ENCODE measurements around the gene GADD45A. TPM values are rescaled to one million over a fixed set of nuclear protein-coding genes. Genes with fewer than 3 reads are reported as not detected.

Gene GADD45A
- total and polyA plus RNA-seq, 9 of the 15 experiments (the other 6 are each of a cell fraction or from before 2014, with no cell fraction given): 21.3 to 156 (median 62.1) TPM

DNA sequence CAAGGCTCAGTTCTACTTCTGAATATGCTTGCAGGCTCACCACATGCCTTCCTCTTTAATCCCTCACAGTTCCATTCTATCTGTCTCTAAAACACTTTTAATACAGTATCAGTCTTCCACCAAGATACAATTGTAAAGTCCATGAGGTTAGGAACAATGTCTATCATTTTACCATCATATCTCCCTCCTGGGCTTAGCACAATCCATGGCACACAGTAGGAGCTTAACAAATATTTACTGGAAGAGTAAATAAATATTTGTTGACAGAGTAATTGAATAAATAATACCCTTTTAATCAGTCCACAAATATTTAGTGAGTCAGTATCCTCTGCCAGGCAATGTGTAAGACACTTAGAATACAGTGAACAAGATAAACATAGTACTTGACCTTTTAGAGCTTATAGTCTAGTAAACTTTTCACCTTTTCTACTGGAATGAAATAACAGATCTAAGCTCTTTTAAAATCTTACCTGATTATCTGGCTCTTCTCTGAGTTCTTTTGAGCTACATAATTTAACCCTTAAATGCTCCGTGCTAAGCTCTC, 12.7 kb upstream of the GADD45A start:
- TF ChIP-seq SAFB2 (IDR thresholded peaks at IDR 0.05; ENCODE audit: borderline replicate concordance, low read depth, low read length, severe bottlenecking) (no peak), ZNF174 (CRISPR knock-in tag; IDR thresholded peaks at IDR 0.05) (no peak), LARP7 (IDR thresholded peaks at IDR 0.05) (no peak), VEZF1 (CRISPR knock-in tag; IDR thresholded peaks at IDR 0.05) (no peak)
- TF ChIP-seq, protein P1, sequence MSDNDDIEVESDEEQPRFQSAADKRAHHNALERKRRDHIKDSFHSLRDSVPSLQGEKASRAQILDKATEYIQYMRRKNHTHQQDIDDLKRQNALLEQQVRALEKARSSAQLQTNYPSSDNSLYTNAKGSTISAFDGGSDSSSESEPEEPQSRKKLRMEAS (CRISPR knock-in tag; IDR thresholded peaks at IDR 0.05): no peak
- H3K9me1 ChIP-seq (ENCODE audit: control insufficient read depth, insufficient read depth, low read length): no peaks in the 10 kb centered on the region
- intact Hi-C loops (cut with micrococcal nuclease) (no loop called here), in situ Hi-C loops (cut with MboI) (no loop called here)
- no peak for DNase-seq (ENCODE audit: extremely low read depth in 1 of 4, low spot score in 3 of 4)
- H3K27ac ChIP-seq (ENCODE audit: extremely low read depth, low read depth, low read length): no peak overlapping the region
- H4K20me1 ChIP-seq (replicated peaks; ENCODE audit: control insufficient read depth, insufficient read depth, low read length): no peaks in the 10 kb centered on the region
- H3K27me3 ChIP-seq (ENCODE audit: control insufficient read depth in 2 of 2, insufficient read depth in 2 of 2, low read length in 2 of 2): no peaks in the 10 kb centered on the region
- peaks cover 3 to 9% of the 10 kb centered on the region in 2 experiments; a peak in 2 of 5 replicates for H3K4me1 ChIP-seq (replicated peaks in 1 of 2; ENCODE audit: control insufficient read depth in 2 of 2, insufficient read depth in 2 of 2, low read length in 2 of 2)
- ATAC-seq: no peak
- POLR2A ChIA-PET: interaction anchor here (0.6 to 5.9 kb wide), 2 partner anchors 12 to 150 kb away, joined by 3 to 62 read pairs; partner anchors contain the start of gene GADD45A
- no peaks in the 10 kb centered on the region for H3K9me3 ChIP-seq (replicated peaks; ENCODE audit: control insufficient read depth, insufficient read depth, low read depth, low read length)
- no peak overlapping the region for H3K9ac ChIP-seq (ENCODE audit: insufficient read depth in 1 of 2, low read depth in 2 of 2, low read length in 2 of 2)
- 80% methylated on average over 1 of the region's 1 CpG for WGBS (ENCODE audit: insufficient coverage, low coverage, missing lambda C conversion rate)
- no peak for FAIRE-seq
- no peak overlapping the region for H3K4me3 ChIP-seq
- no peaks in the 10 kb centered on the region for H3K79me2 ChIP-seq (ENCODE audit: control insufficient read depth, insufficient read depth, low read length)
- CTCF ChIA-PET (ENCODE audit: low intra/inter-chr PET ratio): no interaction called here
- H3K4me2 ChIP-seq (ENCODE audit: insufficient read depth, low read length): no peak overlapping the region
- BruUV-seq (replicated peaks): no TSS peak
- no peak overlapping the region for H2AFZ ChIP-seq (ENCODE audit: low read depth, low read length)
- no peaks in the 10 kb centered on the region for H3K36me3 ChIP-seq (ENCODE audit: control insufficient read depth, insufficient read depth, low read length)
